Suppressor macrophage treated with lipopolysaccharide for 1 hour (primary cell): ENCODE data around the gene RBMS1.

ENCODE experiments used
- DNase-seq, 3 donors: peaks; one replicate each; pipeline ENCODE4 v3.0.0-alpha.2; 2020 to 2022

Gene RBMS1

DNA sequence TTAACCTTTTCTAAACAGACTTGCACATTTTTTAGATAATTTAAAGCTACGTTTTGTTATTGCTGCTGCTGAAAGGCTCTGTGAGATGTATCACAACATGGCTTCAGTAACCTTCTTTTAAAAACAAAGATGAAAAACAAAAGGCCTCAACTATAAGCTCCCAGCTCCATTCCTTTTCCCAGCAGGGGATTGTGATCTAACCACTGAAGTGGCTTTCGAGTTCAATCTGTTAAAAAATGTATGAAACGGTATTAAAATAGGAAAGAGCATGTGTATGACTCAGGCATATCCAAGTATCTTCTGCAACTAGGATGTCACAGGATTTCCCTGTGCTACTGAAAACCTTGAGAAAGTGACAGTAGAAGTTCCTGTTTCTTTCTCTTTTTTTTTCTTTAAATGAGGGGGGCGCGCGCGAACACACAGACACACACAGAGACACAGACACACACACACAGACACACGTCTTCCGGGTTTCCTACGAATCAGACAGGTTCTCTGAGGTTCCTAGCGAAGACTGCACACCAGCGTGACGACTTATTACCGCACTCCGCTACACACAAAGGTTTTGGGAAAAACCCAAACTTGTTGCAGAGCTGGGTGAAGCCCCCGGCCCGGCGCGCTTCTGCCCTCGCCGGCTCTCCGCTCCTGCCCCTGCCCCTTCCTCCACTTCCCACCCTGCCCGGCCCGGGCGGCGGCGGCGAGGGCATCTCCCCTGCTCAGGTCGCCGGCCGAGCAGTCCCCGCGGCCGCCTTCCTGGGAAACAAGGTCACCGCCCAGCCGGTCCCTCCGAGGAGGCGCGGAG, 86.8 kb downstream of the RBMS1 start:
- peak; percentile 89 to 96 (median 92) for DNase-seq

GRCh38 chr2:160405077-160405867, 88.3 kb downstream of the RBMS1 start:
- peak in 1 of 3 donors; percentile 30 for DNase-seq

DNA sequence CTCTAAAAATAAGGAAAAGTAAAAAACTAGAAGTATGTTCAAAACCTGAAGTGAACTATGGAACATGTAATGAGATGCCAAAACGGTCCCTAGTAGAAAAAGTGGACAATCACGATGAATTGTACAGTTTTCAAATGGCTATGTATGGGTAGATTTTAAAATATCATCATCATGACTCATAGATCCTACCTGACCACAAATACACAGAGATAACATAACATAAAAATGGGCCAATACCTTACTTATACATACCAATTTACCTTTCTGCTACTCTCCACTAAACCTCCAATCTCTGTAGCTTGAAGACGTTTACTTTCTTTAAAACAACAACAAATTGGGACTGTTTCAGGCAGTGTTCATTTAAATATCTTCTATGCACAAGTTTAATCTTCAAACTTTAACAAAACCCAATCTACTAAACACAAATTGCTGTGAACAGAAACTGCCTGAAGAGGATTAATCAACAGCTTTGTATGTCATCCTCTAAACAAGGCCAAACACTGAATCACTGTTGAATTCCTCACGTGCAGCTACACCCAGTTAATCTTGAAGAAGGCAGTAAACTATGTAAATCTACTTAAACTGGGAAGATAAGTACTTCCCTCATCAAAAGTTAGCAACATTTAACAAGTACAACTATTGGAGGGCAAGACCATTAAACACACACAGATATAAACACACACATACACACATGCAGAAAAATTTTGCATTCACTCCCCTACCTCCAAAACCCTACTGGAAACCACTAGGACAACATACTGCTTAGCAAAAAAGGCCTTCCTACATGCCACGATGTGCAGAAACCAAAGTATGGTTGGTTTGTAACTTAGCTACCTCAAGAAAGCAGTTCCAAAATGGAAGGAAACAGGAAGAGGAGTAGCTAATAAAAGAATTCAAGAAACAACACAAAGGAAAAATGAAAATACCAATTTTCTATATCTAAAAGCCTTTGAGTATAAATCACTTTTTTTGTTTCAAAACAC, 90.3 kb downstream of the RBMS1 start:
- DNase-seq: peak in 2 of 3 donors; percentile 59 to 70

DNA sequence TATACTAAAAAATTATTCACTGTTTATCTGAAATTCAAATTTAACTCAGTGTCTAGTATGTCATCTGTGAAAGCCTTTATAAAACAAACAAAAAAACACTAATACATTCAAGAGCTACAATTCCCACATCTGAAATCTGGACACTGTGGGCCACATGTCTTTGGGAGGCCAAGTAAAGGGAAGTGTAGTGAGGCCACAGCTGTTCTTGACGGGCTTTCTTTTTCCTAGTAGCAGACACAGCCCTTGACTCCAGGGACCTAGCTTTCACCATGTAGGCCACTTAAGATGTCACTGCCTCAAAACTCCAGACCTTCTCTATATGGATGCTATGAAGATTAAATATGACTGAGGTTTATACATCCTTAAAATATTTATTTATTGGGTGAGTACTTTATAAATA, 91.1 kb downstream of the RBMS1 start:
- DNase-seq: peak; percentile 43 to 54 (median 50)

GRCh38 chr2:160401895-160402294, 91.7 kb downstream of the RBMS1 start:
- no peak for DNase-seq

DNA sequence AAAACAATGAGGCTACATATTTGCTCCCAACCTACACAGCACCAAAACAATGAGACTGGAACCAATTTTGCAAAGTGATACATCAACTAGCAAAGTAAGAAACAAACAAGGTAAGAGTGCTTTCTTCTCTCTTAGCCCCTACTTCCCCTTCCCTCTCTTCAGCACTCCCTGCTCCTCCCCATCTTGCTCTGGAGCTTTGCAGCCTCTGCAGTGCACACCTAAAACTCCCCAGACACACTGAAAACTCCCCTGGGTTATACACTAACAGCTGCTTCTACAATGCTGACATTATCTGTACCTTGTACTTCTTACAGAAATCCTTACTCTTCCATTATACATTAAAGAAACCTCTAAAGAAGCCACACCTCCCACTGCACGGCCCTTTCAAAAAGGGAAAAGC, 93.7 kb downstream of the RBMS1 start:
- DNase-seq: no peak

DNA sequence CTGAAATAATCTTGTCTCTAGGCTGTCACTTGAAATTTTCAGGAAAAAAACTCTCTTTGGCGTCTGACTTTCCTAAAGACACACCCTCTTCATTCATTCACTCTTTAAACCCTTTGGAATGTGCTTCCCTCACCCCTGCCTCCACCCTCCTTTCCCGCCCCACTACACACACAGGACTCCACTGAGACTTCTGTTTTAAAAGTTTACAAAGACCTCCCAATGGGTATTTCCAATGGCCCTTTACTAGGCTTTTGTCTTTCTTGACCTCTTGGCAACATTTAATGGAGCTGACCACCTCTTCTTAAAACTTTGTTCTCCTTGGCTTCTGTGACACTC, 96.1 kb downstream of the RBMS1 start:
- no peak for DNase-seq

DNA sequence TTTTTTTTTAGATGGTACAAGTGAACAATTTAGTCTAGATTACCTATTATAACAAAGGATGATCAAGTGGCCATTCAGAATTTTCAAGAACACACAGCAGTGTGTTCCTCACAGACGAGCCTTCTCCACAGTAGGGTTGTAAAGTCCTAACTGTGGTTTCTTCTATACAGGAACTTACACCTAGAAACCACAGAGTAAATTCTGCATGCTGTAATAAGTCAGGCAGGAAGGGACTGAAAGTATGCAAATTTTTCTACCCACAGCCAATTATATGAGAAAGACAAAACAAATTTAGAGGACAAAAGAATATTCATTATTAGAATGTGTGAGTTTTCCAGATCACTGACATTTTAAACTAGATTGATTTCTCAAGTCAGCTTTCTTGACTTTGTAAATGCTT, 99.5 kb downstream of the RBMS1 start:
- peak in 1 of 3 donors; percentile 36 for DNase-seq

GRCh38 chr2:160392201-160392600, 101.4 kb downstream of the RBMS1 start:
- no peak for DNase-seq

DNA sequence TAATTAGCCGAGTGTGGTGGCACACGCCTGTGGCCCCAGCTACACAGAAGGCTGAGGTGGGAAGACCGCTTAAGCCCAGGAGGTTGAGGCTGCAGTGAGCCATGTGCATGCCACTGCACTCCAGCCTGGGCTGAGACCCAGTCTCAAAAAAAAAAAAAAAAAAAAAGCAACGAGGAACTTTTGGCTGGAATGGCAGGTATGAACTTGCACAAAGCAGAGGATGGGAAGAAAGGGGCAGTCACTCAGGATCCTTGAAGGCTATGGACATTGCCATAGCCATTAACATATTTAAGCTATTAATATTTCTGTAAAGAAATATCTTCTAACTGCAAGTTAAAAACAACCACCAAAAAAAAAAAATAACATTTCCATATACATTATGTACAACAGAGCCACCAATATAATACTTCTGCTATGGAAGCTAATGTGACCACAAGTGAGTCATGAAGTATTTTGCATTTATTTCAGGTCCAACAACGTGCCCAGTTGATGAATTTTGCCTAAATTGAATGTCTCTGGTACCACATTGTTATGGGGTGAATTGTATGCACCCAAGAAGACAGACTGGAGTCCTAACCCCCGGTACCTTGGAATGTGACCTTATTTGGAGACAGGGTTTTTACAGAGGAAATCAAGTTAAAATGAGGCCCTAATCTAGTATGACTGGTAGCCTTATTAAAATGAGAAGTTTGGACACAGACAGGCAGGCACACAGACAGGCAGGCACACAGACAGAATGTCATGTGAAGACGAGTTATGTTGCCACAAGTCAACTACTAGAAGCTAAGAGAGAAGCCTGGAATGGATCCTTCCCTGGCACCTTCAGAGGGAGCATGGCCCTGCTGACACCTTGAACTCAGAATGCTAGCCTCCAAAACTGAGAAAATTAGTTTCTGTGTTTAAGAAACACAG, 102.8 kb downstream of the RBMS1 start:
- peak in 2 of 3 donors; percentile 48 to 59 for DNase-seq

- DNase-seq: no peak
These were observed 103.7 kb downstream of the RBMS1 start for GRCh38 chr2:160389875-160390274.

GRCh38 chr2:160388464-160389263, 104.9 kb downstream of the RBMS1 start:
- peak; percentile 73 to 76 (median 76) for DNase-seq

DNA sequence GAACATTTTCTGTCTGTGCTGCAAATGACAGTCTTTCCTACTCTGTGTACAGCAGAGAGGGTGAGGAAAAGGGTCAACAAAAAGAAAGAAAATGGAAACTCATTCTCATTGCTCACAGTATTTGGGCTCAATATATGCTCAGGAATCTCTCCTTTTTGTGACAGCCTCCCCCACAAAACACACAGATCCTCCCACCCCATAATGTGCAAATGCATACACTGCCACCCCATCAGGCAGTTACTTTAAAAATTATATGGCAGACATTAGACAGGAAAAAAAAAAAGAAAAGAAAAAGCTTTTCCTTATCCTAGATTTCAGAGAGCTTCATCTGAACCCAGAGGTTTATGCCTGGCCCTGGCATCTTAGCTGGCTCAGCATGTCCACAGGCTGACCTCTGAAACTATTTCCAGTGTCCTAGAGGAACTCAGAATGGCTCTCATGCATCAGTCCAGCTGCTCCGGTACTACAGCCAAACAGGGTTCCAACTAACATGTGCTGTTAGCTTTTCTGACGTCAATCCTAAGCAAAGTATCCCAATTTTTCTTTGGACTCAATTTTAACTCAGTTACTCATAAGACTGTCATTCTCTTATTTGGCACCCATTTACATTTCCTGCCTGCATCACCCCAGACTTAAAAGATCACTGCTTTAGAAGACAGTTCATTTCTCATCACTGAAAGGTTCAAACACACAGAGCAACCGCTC, 105.9 kb downstream of the RBMS1 start:
- peak in 1 of 3 donors; percentile 37 for DNase-seq

DNA sequence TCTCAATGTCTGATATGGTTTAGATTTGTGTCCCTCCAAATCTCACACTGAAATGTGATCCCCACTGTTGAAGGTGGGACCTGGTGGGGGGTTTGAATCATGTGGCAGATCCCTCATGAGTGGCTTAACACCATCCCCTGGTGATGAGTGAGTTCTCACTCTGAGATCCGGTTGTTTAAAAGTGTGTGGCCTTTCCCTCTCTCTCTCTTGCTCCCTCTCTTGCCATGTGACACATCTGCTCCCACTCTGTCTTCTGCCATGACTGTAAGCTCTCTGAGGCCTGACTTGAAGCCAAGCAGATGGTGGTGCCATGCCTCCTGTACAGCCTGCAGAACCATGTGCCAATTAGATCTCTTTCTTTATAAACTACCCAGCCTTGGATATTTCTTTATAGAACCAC, 108.8 kb downstream of the RBMS1 start:
- no peak for DNase-seq

DNA sequence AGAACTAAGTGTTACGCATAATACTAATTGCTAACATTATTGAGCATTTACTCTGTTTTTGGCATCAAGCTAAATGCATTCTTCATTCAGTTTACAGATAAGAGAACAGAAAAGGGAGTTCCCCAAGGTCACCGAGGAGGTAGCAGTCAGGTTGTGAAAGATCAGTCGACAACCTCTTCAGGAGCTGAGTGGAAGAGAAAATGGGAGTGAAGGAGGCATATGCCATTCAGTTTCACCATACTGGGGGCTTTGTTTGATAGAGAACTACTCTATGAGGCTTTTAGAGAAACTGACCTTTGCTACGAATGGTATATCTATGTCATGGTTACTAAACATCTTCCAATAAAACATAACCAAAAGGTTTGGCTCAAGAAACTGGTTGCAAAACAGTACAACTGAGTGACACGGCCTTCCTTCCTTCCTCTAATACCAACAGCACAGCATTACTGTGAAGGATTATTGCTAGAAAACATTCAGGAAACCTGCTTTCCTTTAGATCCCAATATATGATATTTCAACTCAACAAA, 112.1 kb downstream of the RBMS1 start:
- DNase-seq: peak; percentile 35 to 71 (median 54)

GRCh38 chr2:160380611-160381010, 113.0 kb downstream of the RBMS1 start:
- DNase-seq: peak; percentile 59 to 73 (median 70)

GRCh38 chr2:160380000-160380570, 113.5 kb downstream of the RBMS1 start:
- no peak for DNase-seq

DNA sequence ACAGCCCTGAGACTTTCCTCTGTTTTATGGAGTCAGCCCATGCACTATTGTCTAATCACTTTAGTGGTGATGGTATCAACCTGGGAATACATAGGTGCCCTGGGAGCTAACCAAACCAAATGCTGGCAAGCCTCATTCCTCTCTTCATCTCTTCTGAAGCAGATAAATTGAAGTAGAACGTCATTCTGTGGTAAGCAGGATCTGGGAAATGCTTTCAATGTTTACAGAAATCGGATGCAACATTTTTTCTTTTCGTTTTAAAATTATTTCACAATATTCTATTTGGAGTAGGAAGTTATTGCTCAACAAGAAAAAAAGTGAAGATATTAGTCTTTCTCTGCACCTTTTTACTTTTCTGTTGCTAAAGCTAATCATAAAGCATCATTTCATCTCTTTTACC, 114.2 kb downstream of the RBMS1 start:
- peak in 2 of 3 donors; percentile 56 to 77 for DNase-seq

GRCh38 chr2:160377204-160377995, 116.2 kb downstream of the RBMS1 start:
- DNase-seq: no peak
